ENCODE data around the gene RAP1GAP2.

Gene RAP1GAP2

GRCh38 chr17:2862197-2862596, 66.0 kb downstream of the RAP1GAP2 start:
- Histone ChIP-seq H3K4me3 (ENCODE audit: low read depth in 1 of 2, low read length in 2 of 2) (no peak overlapping the region), H3K9me3 (ENCODE audit: control insufficient read depth in 1 of 2, low read length in 2 of 2) (no peaks in the 10 kb centered on the region), H3K36me3 (ENCODE audit: control insufficient read depth in 1 of 2, insufficient read depth in 2 of 2, low read length in 2 of 2) (no peaks in the 10 kb centered on the region), H3K27me3 (ENCODE audit: control insufficient read depth in 1 of 2, insufficient read depth in 2 of 2, low read length in 2 of 2) (no peaks in the 10 kb centered on the region), H3K9ac (ENCODE audit: low read depth in 1 of 2, low read length in 2 of 2) (no peak overlapping the region), H3K4me1 (ENCODE audit: control insufficient read depth in 1 of 2, insufficient read depth in 2 of 2, low read length in 2 of 2) (peaks cover 4 to 7% of the 10 kb centered on the region in 2 donors), H3K27ac (ENCODE audit: low read depth, low read length) (no peak overlapping the region)

GRCh38 chr17:2863204-2863603, 67.0 kb downstream of the RAP1GAP2 start:
- Histone ChIP-seq H3K27ac (ENCODE audit: low read depth, low read length) (no peak overlapping the region), H3K27me3 (ENCODE audit: control insufficient read depth in 1 of 2, insufficient read depth in 2 of 2, low read length in 2 of 2) (no peaks in the 10 kb centered on the region), H3K4me3 (ENCODE audit: low read depth in 1 of 2, low read length in 2 of 2) (no peak overlapping the region), H3K9ac (ENCODE audit: low read depth in 1 of 2, low read length in 2 of 2) (no peak overlapping the region), H3K9me3 (ENCODE audit: control insufficient read depth in 1 of 2, low read length in 2 of 2) (no peaks in the 10 kb centered on the region), H3K36me3 (ENCODE audit: control insufficient read depth in 1 of 2, insufficient read depth in 2 of 2, low read length in 2 of 2) (no peaks in the 10 kb centered on the region), H3K4me1 (ENCODE audit: control insufficient read depth in 1 of 2, insufficient read depth in 2 of 2, low read length in 2 of 2) (peaks cover 0 to 3% of the 10 kb centered on the region in 2 donors)

GRCh38 chr17:2865228-2865627, 69.0 kb downstream of the RAP1GAP2 start:
- H3K27me3 ChIP-seq (ENCODE audit: control insufficient read depth in 1 of 2, insufficient read depth in 2 of 2, low read length in 2 of 2) = no peaks in the 10 kb centered on the region
- no peaks in the 10 kb centered on the region for H3K36me3 ChIP-seq (ENCODE audit: control insufficient read depth in 1 of 2, insufficient read depth in 2 of 2, low read length in 2 of 2)
- no peak overlapping the region for H3K27ac ChIP-seq (ENCODE audit: low read depth, low read length)
- H3K4me1 ChIP-seq (ENCODE audit: control insufficient read depth in 1 of 2, insufficient read depth in 2 of 2, low read length in 2 of 2) = peaks cover 0 to 3% of the 10 kb centered on the region in 2 donors
- no peak overlapping the region for H3K4me3 ChIP-seq (ENCODE audit: low read depth in 1 of 2, low read length in 2 of 2)
- H3K9ac ChIP-seq (ENCODE audit: low read depth in 1 of 2, low read length in 2 of 2) = no peak overlapping the region
- H3K9me3 ChIP-seq (ENCODE audit: control insufficient read depth in 1 of 2, low read length in 2 of 2) = no peaks in the 10 kb centered on the region

- no peak overlapping the region for H3K27ac ChIP-seq (ENCODE audit: low read depth, low read length)
Observed at GRCh38 chr17:2867441-2868424, 71.5 kb downstream of the RAP1GAP2 start.

GRCh38 chr17:2869604-2870003, 73.4 kb downstream of the RAP1GAP2 start:
- no peaks in the 10 kb centered on the region for H3K36me3 ChIP-seq (ENCODE audit: control insufficient read depth in 1 of 2, insufficient read depth in 2 of 2, low read length in 2 of 2)
- H3K9me3 ChIP-seq (ENCODE audit: control insufficient read depth in 1 of 2, low read length in 2 of 2) = no peaks in the 10 kb centered on the region
- no peak overlapping the region for H3K4me3 ChIP-seq (ENCODE audit: low read depth in 1 of 2, low read length in 2 of 2)
- no peaks in the 10 kb centered on the region for H3K27me3 ChIP-seq (ENCODE audit: control insufficient read depth in 1 of 2, insufficient read depth in 2 of 2, low read length in 2 of 2)
- no peak overlapping the region for H3K27ac ChIP-seq (ENCODE audit: low read depth, low read length)
- H3K4me1 ChIP-seq (ENCODE audit: control insufficient read depth in 1 of 2, insufficient read depth in 2 of 2, low read length in 2 of 2) = no peaks in the 10 kb centered on the region
- H3K9ac ChIP-seq (ENCODE audit: low read depth in 1 of 2, low read length in 2 of 2) = no peak overlapping the region

More at GRCh38 chr17:2867441-2868424, 71.5 kb downstream of the RAP1GAP2 start:
- H3K9me3 ChIP-seq (ENCODE audit: control insufficient read depth in 1 of 2, low read length in 2 of 2) = no peaks in the 10 kb centered on the region
- H3K27me3 ChIP-seq (ENCODE audit: control insufficient read depth in 1 of 2, insufficient read depth in 2 of 2, low read length in 2 of 2) = no peaks in the 10 kb centered on the region
- no peaks in the 10 kb centered on the region for H3K36me3 ChIP-seq (ENCODE audit: control insufficient read depth in 1 of 2, insufficient read depth in 2 of 2, low read length in 2 of 2)
- no peak overlapping the region for H3K9ac ChIP-seq (ENCODE audit: low read depth in 1 of 2, low read length in 2 of 2)
- H3K4me1 ChIP-seq (ENCODE audit: control insufficient read depth in 1 of 2, insufficient read depth in 2 of 2, low read length in 2 of 2) = peaks cover 0 to 3% of the 10 kb centered on the region in 2 donors
- no peak overlapping the region for H3K4me3 ChIP-seq (ENCODE audit: low read depth in 1 of 2, low read length in 2 of 2)

GRCh38 chr17:2871205-2871604, 75.0 kb downstream of the RAP1GAP2 start:
- H3K4me1 ChIP-seq (ENCODE audit: control insufficient read depth in 1 of 2, insufficient read depth in 2 of 2, low read length in 2 of 2) = no peaks in the 10 kb centered on the region
- no peaks in the 10 kb centered on the region for H3K27me3 ChIP-seq (ENCODE audit: control insufficient read depth in 1 of 2, insufficient read depth in 2 of 2, low read length in 2 of 2)
- H3K4me3 ChIP-seq (ENCODE audit: low read depth in 1 of 2, low read length in 2 of 2) = no peak overlapping the region
- no peaks in the 10 kb centered on the region for H3K36me3 ChIP-seq (ENCODE audit: control insufficient read depth in 1 of 2, insufficient read depth in 2 of 2, low read length in 2 of 2)
- H3K9ac ChIP-seq (ENCODE audit: low read depth in 1 of 2, low read length in 2 of 2) = no peak overlapping the region
- H3K27ac ChIP-seq (ENCODE audit: low read depth, low read length) = no peak overlapping the region
- no peaks in the 10 kb centered on the region for H3K9me3 ChIP-seq (ENCODE audit: control insufficient read depth in 1 of 2, low read length in 2 of 2)

- Histone ChIP-seq H3K4me3 (ENCODE audit: low read depth in 1 of 2, low read length in 2 of 2) (no peak overlapping the region), H3K27me3 (ENCODE audit: control insufficient read depth in 1 of 2, insufficient read depth in 2 of 2, low read length in 2 of 2) (no peaks in the 10 kb centered on the region), H3K9ac (ENCODE audit: low read depth in 1 of 2, low read length in 2 of 2) (no peak overlapping the region), H3K36me3 (ENCODE audit: control insufficient read depth in 1 of 2, insufficient read depth in 2 of 2, low read length in 2 of 2) (no peaks in the 10 kb centered on the region), H3K4me1 (ENCODE audit: control insufficient read depth in 1 of 2, insufficient read depth in 2 of 2, low read length in 2 of 2) (no peaks in the 10 kb centered on the region), H3K27ac (ENCODE audit: low read depth, low read length) (no peak overlapping the region), H3K9me3 (ENCODE audit: control insufficient read depth in 1 of 2, low read length in 2 of 2) (no peaks in the 10 kb centered on the region)
Observed at GRCh38 chr17:2871720-2872119, 75.5 kb downstream of the RAP1GAP2 start.

- Histone ChIP-seq H3K9ac (ENCODE audit: low read depth in 1 of 2, low read length in 2 of 2) (no peak overlapping the region), H3K4me3 (ENCODE audit: low read depth in 1 of 2, low read length in 2 of 2) (no peak overlapping the region), H3K9me3 (ENCODE audit: control insufficient read depth in 1 of 2, low read length in 2 of 2) (no peaks in the 10 kb centered on the region)
Observed at GRCh38 chr17:2872282-2872681, 76.0 kb downstream of the RAP1GAP2 start.

GRCh38 chr17:2874189-2874686, 78.0 kb downstream of the RAP1GAP2 start:
- Histone ChIP-seq H3K9me3 (ENCODE audit: control insufficient read depth in 1 of 2, low read length in 2 of 2) (no peaks in the 10 kb centered on the region), H3K4me3 (ENCODE audit: low read depth in 1 of 2, low read length in 2 of 2) (no peak overlapping the region), H3K4me1 (ENCODE audit: control insufficient read depth in 1 of 2, insufficient read depth in 2 of 2, low read length in 2 of 2) (no peaks in the 10 kb centered on the region), H3K9ac (ENCODE audit: low read depth in 1 of 2, low read length in 2 of 2) (no peak overlapping the region), H3K27ac (ENCODE audit: low read depth, low read length) (no peak overlapping the region), H3K36me3 (ENCODE audit: control insufficient read depth in 1 of 2, insufficient read depth in 2 of 2, low read length in 2 of 2) (no peaks in the 10 kb centered on the region), H3K27me3 (ENCODE audit: control insufficient read depth in 1 of 2, insufficient read depth in 2 of 2, low read length in 2 of 2) (no peaks in the 10 kb centered on the region)

More at GRCh38 chr17:2872282-2872681, 76.0 kb downstream of the RAP1GAP2 start:
- no peaks in the 10 kb centered on the region for H3K27me3 ChIP-seq (ENCODE audit: control insufficient read depth in 1 of 2, insufficient read depth in 2 of 2, low read length in 2 of 2)
- H3K36me3 ChIP-seq (ENCODE audit: control insufficient read depth in 1 of 2, insufficient read depth in 2 of 2, low read length in 2 of 2) = no peaks in the 10 kb centered on the region
- H3K27ac ChIP-seq (ENCODE audit: low read depth, low read length) = no peak overlapping the region
- H3K4me1 ChIP-seq (ENCODE audit: control insufficient read depth in 1 of 2, insufficient read depth in 2 of 2, low read length in 2 of 2) = no peaks in the 10 kb centered on the region

GRCh38 chr17:2875608-2876007, 79.4 kb downstream of the RAP1GAP2 start:
- Histone ChIP-seq H3K9ac (ENCODE audit: low read depth in 1 of 2, low read length in 2 of 2) (no peak overlapping the region), H3K36me3 (ENCODE audit: control insufficient read depth in 1 of 2, insufficient read depth in 2 of 2, low read length in 2 of 2) (no peaks in the 10 kb centered on the region), H3K9me3 (ENCODE audit: control insufficient read depth in 1 of 2, low read length in 2 of 2) (no peaks in the 10 kb centered on the region), H3K4me3 (ENCODE audit: low read depth in 1 of 2, low read length in 2 of 2) (no peak overlapping the region), H3K27ac (ENCODE audit: low read depth, low read length) (no peak overlapping the region), H3K4me1 (ENCODE audit: control insufficient read depth in 1 of 2, insufficient read depth in 2 of 2, low read length in 2 of 2) (no peaks in the 10 kb centered on the region), H3K27me3 (ENCODE audit: control insufficient read depth in 1 of 2, insufficient read depth in 2 of 2, low read length in 2 of 2) (no peaks in the 10 kb centered on the region)

All from duodenal mucosa (tissue), 2 donors.